ACC112 (cell line): ENCODE measurements around the gene TRANK1.
"Not testable (repeated sequence)": the region's sequence is repeated elsewhere in the genome, so short reads cannot be mapped to it uniquely, and the experiment has no call there.

Source experiments
- H2AFZ ChIP-seq: fragments of 200-600 bp; sonication (generic); one replicate; pipeline ENCODE4 v1.6.0; 2017; ENCODE audit warnings: antibody characterized with exemption, low read length; ENCODE audit not compliant: unreplicated experiment
- H3K27ac ChIP-seq: fragments of 200-600 bp; sonication (generic); 2 replicates; pipeline ENCODE4 v1.5.1; 2014; ENCODE audit warnings: low read depth, mild to moderate bottlenecking, antibody characterized with exemption, low read length, moderate library complexity
- H3K27me3 ChIP-seq: fragments of 200-600 bp; sonication (generic); 2 replicates; pipeline ENCODE4 v1.6.1; 2014; ENCODE audit warnings: mild to moderate bottlenecking, antibody characterized with exemption, low read length, moderate library complexity, mixed read lengths; ENCODE audit not compliant: insufficient read depth
- H3K36me3 ChIP-seq: fragments of 200-600 bp; sonication (generic); 2 replicates; pipeline ENCODE4 v1.6.1; 2016; ENCODE audit warnings: mild to moderate bottlenecking, antibody characterized with exemption, low read length, moderate library complexity, mixed read lengths; ENCODE audit not compliant: insufficient read depth
- H3K4me1 ChIP-seq: fragments of 200-600 bp; sonication (generic); one replicate; pipeline ENCODE4 v1.6.1; 2016; ENCODE audit warnings: low read length, mixed read lengths; ENCODE audit not compliant: insufficient read depth, unreplicated experiment, control insufficient read depth
- H3K4me3 ChIP-seq: fragments of 200-600 bp; sonication (generic); 2 replicates; pipeline ENCODE4 v1.5.1; 2014; ENCODE audit warnings: mild to moderate bottlenecking, low read depth, low read length
- H3K79me2 ChIP-seq: fragments of 200-600 bp; sonication (generic); one replicate; pipeline ENCODE4 v1.6.0; 2016; ENCODE audit warnings: low read length; ENCODE audit not compliant: control insufficient read depth, unreplicated experiment, insufficient read depth

Gene TRANK1

GRCh38 chr3:36972163-36972562 lies 27.3 kb upstream of the TRANK1 start:
- H3K36me3 ChIP-seq: no peaks in the 10 kb centered on the region
- H3K79me2 ChIP-seq: no peaks in the 10 kb centered on the region
- no peaks in the 10 kb centered on the region for H3K27me3 ChIP-seq
- H3K27ac ChIP-seq: no peak overlapping the region
- H3K4me3 ChIP-seq: no peak overlapping the region
- H2AFZ ChIP-seq: no peak overlapping the region
- H3K4me1 ChIP-seq: peaks cover 4% of the 10 kb centered on the region

- H3K4me3 ChIP-seq: no peak overlapping the region
- no peaks in the 10 kb centered on the region for H3K36me3 ChIP-seq
- no peaks in the 10 kb centered on the region for H3K79me2 ChIP-seq
- peaks cover 4% of the 10 kb centered on the region for H3K4me1 ChIP-seq
- no peak overlapping the region for H2AFZ ChIP-seq
- peak overlapping the region; percentile 24; the same call in 1 of the 2 replicates for H3K27ac ChIP-seq
- no peaks in the 10 kb centered on the region for H3K27me3 ChIP-seq
These were observed 24.9 kb upstream of the TRANK1 start for GRCh38 chr3:36969540-36970432.

- H3K4me1 ChIP-seq: peaks cover 4% of the 10 kb centered on the region
- no peaks in the 10 kb centered on the region for H3K36me3 ChIP-seq
- H3K79me2 ChIP-seq: no peaks in the 10 kb centered on the region
- H3K27ac ChIP-seq: no peak overlapping the region
- no peak overlapping the region for H2AFZ ChIP-seq
- no peak overlapping the region for H3K4me3 ChIP-seq
- H3K27me3 ChIP-seq: no peaks in the 10 kb centered on the region
These were observed 24.2 kb upstream of the TRANK1 start for GRCh38 chr3:36969085-36969484.

GRCh38 chr3:36965440-36965839 lies 20.6 kb upstream of the TRANK1 start:
- Histone ChIP-seq H3K27ac (no peak overlapping the region), H3K4me3 (no peak overlapping the region), H2AFZ (no peak overlapping the region), H3K4me1 (peaks cover 4% of the 10 kb centered on the region), H3K36me3 (no peaks in the 10 kb centered on the region), H3K79me2 (no peaks in the 10 kb centered on the region), H3K27me3 (no peaks in the 10 kb centered on the region)

GRCh38 chr3:36964817-36965216 lies 20.0 kb upstream of the TRANK1 start:
- H2AFZ ChIP-seq: no peak overlapping the region
- H3K79me2 ChIP-seq: no peaks in the 10 kb centered on the region
- no peaks in the 10 kb centered on the region for H3K36me3 ChIP-seq
- H3K27ac ChIP-seq: no peak overlapping the region
- H3K4me3 ChIP-seq: no peak overlapping the region
- H3K27me3 ChIP-seq: no peaks in the 10 kb centered on the region
- H3K4me1 ChIP-seq: peaks cover 3% of the 10 kb centered on the region

- no peak overlapping the region for H3K27ac ChIP-seq
- no peak overlapping the region for H3K4me3 ChIP-seq
- H3K27me3 ChIP-seq: no peaks in the 10 kb centered on the region
- H2AFZ ChIP-seq: no peak overlapping the region
- no peaks in the 10 kb centered on the region for H3K36me3 ChIP-seq
- no peaks in the 10 kb centered on the region for H3K79me2 ChIP-seq
- H3K4me1 ChIP-seq: peaks cover under 1% of the 10 kb centered on the region
These were observed 19.5 kb upstream of the TRANK1 start for GRCh38 chr3:36964331-36964730.

GRCh38 chr3:36963008-36963407 lies 18.2 kb upstream of the TRANK1 start:
- not testable (repeated sequence) for H3K4me3 ChIP-seq, H2AFZ ChIP-seq, H3K36me3 ChIP-seq, H3K27me3 ChIP-seq, H3K27ac ChIP-seq, H3K79me2 ChIP-seq
- H3K4me1 ChIP-seq: peaks cover 12% of the 10 kb centered on the region

GRCh38 chr3:36960502-36960901 lies 15.6 kb upstream of the TRANK1 start:
- Histone ChIP-seq H3K27me3 (no peaks in the 10 kb centered on the region), H3K4me3 (no peak overlapping the region), H3K36me3 (no peaks in the 10 kb centered on the region), H3K4me1 (peaks cover 23% of the 10 kb centered on the region), H2AFZ (no peak overlapping the region), H3K79me2 (no peaks in the 10 kb centered on the region), H3K27ac (no peak overlapping the region)

GRCh38 chr3:36959821-36960220 lies 15.0 kb upstream of the TRANK1 start:
- Histone ChIP-seq H2AFZ (no peak overlapping the region), H3K27ac (no peak overlapping the region), H3K36me3 (no peaks in the 10 kb centered on the region)

GRCh38 chr3:36957862-36958686 lies 13.2 kb upstream of the TRANK1 start:
- Histone ChIP-seq H3K4me3 (peak overlapping the region; percentile 56), H3K79me2 (no peaks in the 10 kb centered on the region), H3K4me1 (peaks cover 34% of the 10 kb centered on the region), H3K27ac (peak overlapping the region; percentile 93), H3K27me3 (no peaks in the 10 kb centered on the region), H2AFZ (no peak overlapping the region), H3K36me3 (no peaks in the 10 kb centered on the region)

More at GRCh38 chr3:36959821-36960220, 15.0 kb upstream of the TRANK1 start:
- no peaks in the 10 kb centered on the region for H3K79me2 ChIP-seq
- H3K4me3 ChIP-seq: no peak overlapping the region
- peaks cover 27% of the 10 kb centered on the region for H3K4me1 ChIP-seq
- H3K27me3 ChIP-seq: no peaks in the 10 kb centered on the region
